ENCODE results near the gene AKR1B15.

DNA sequence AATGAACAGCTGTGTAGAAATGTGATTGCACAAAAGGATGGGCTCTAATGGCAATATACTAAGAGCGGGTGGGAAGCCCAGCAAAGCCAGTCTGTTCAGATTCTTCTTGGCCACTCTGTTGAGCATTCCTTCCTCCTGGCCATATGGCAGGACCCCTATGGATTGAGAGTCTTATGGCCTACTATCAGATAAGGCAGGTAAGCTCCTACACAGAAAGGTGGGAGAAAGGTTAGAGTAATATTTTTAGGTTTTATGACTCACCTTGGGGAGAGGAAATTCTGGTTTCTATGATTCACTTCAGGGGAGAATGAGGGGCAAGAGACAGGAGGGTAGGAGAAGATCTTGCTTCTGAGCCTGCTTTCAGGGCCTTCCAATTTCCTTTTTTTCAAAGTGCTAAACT is 36.6 kb upstream of the AKR1B15 start:
- TF ChIP-seq RFX5 (IDR thresholded peaks at IDR 0.05) = no peak
- TF ChIP-seq KDM1A (IDR thresholded peaks at IDR 0.05; ENCODE audit: low read depth) = no peak
- TF ChIP-seq, protein P1, sequence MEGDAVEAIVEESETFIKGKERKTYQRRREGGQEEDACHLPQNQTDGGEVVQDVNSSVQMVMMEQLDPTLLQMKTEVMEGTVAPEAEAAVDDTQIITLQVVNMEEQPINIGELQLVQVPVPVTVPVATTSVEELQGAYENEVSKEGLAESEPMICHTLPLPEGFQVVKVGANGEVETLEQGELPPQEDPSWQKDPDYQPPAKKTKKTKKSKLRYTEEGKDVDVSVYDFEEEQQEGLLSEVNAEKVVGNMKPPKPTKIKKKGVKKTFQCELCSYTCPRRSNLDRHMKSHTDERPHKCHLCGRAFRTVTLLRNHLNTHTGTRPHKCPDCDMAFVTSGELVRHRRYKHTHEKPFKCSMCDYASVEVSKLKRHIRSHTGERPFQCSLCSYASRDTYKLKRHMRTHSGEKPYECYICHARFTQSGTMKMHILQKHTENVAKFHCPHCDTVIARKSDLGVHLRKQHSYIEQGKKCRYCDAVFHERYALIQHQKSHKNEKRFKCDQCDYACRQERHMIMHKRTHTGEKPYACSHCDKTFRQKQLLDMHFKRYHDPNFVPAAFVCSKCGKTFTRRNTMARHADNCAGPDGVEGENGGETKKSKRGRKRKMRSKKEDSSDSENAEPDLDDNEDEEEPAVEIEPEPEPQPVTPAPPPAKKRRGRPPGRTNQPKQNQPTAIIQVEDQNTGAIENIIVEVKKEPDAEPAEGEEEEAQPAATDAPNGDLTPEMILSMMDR (IDR thresholded peaks at IDR 0.05) = no peak
- TF ChIP-seq CBX8 (IDR thresholded peaks at IDR 0.05) = no peak
- no peak for TF ChIP-seq FOSB (CRISPR knock-in tag; IDR thresholded peaks at IDR 0.05)
- TF ChIP-seq, protein P2, sequence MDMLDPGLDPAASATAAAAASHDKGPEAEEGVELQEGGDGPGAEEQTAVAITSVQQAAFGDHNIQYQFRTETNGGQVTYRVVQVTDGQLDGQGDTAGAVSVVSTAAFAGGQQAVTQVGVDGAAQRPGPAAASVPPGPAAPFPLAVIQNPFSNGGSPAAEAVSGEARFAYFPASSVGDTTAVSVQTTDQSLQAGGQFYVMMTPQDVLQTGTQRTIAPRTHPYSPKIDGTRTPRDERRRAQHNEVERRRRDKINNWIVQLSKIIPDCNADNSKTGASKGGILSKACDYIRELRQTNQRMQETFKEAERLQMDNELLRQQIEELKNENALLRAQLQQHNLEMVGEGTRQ (IDR thresholded peaks at IDR 0.05) = no peak
- TF ChIP-seq ZFP36 (IDR thresholded peaks at IDR 0.05; ENCODE audit: borderline replicate concordance, partially characterized antibody) = no peak
- no peak for TF ChIP-seq RCOR1 (IDR thresholded peaks at IDR 0.05; ENCODE audit: low read depth, low read length)
- no peak for TF ChIP-seq ZC3H11A (IDR thresholded peaks at IDR 0.05)
- TF ChIP-seq CHD2 (IDR thresholded peaks at IDR 0.05; ENCODE audit: low read length, partially characterized antibody) = no peak
- TF ChIP-seq EP300 (IDR thresholded peaks at IDR 0.05) = no peak
- TF ChIP-seq RAD21 (conservative IDR thresholded peaks at IDR 0.05 in 1 of 2, IDR thresholded peaks at IDR 0.05 in 1 of 2) = no peak
- TF ChIP-seq JUN (IDR thresholded peaks at IDR 0.05) = no peak
- TF ChIP-seq, protein P3, sequence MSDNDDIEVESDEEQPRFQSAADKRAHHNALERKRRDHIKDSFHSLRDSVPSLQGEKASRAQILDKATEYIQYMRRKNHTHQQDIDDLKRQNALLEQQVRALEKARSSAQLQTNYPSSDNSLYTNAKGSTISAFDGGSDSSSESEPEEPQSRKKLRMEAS (IDR thresholded peaks at IDR 0.05) = no peak
